Measurements from ENCODE around the gene BOK.

DNA sequence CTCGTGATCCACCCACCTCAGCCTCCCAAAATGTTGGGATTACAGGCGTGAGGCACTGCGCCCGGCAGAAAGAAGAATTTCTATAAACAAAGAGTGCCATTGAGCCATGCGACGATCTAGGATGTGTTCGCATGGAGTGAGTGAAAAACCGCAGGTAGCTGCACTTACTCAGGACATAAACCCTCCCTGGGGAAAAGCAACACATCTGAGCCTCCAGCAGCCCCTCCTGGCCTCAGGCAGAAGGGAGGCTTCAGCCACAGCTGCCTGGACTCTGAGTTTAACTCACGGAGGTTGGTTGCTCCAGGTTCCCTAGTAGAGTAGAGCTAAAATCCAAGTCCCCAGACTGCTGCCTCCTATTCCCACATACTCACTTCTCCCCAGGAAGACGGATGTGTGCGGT, 38.9 kb upstream of the BOK start:
- no peak for TF ChIP-seq CTCF (IDR thresholded peaks at IDR 0.05)
- TF ChIP-seq POLR2A (IDR thresholded peaks at IDR 0.05), result no peak
- TF ChIP-seq POLR2AphosphoS5 (IDR thresholded peaks at IDR 0.05; ENCODE audit: insufficient read depth in 1 of 2, low read depth in 1 of 2), result no peak

All from vagina (tissue), 2 donors.